Dedifferentiated amniotic fluid mesenchymal stem cell (primary cell): ENCODE data around the gene CLDN14.

ENCODE experiments used
- DNase-seq: peaks from one replicate; pipeline ENCODE4 v3.0.0-alpha.2; 2016; ENCODE audit errors: extremely low spot score

Gene CLDN14

DNA sequence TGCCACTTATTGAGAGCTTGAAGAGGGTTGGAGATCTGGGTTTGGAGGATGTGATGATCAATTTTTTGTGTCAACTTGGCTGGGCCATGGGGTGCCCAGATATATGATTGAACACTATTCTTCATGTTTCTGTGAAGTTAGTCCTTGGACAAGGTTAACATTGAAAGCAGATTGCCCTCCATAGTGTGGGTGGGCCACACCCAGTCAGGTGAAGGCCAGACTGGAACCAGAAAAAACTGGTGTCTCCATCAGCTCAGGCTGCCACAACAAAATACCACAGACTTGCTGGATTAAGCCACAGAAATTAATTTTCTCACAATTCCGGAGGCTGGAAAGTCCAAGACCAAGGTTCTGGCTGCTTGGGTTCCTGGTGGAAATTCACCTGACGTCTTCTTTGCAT, 7.5 kb downstream of the CLDN14 start:
- DNase-seq, result no peak

GRCh38 chr21:36471254-36471723, 8.6 kb downstream of the CLDN14 start:
- DNase-seq, result no peak

DNA sequence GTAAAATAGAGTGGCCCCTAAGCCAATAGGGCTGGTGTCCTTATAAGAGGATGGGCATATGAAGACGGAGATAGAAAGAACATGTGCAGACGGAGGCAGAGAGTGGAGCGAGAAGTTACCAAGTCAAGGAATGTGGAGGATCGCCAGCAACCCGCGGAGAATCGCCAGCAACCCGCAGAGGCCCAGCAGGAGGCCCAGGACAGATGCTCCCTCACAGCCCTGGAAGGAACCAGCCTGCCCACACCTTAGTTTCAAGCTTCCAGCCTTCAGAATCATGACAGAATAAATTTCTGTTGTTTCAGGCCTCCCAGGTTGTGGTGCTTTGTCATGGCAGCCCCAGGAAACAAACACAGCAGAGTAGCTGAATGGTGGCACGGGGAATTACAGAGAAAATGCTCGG, 9.6 kb downstream of the CLDN14 start:
- DNase-seq, result no peak

- DNase-seq, result peak; percentile 3
Measured at GRCh38 chr21:36466061-36466511, 13.8 kb downstream of the CLDN14 start.

GRCh38 chr21:36465478-36465877, 14.4 kb downstream of the CLDN14 start:
- no peak for DNase-seq

- no peak for DNase-seq
Measured at GRCh38 chr21:36464590-36464989, 15.3 kb downstream of the CLDN14 start.

- DNase-seq, result no peak
Measured at GRCh38 chr21:36463991-36464390, 15.9 kb downstream of the CLDN14 start.

DNA sequence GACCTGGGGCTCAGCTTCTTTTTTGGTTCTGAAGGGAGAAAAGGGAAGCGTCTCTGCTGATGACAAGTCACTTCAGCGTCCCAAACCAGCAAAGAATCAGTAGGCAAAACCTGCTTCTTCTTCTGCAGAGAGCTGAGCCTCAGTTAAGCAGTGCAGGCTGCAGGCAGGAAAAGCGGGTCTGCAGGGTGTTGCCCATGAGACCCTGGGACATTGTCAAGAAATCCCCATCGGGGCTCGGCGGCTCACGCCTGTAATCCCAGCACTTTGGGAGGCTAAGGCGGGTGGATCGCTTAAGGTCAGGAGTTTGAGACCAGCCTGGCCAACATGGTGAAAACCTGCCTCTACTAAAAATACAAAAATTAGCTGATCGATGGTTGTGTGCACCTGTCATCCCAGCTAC, 16.7 kb downstream of the CLDN14 start:
- DNase-seq, result no peak

GRCh38 chr21:36461918-36462486, 17.9 kb downstream of the CLDN14 start:
- no peak for DNase-seq

GRCh38 chr21:36461277-36461917, 18.5 kb downstream of the CLDN14 start:
- DNase-seq, result no peak

DNA sequence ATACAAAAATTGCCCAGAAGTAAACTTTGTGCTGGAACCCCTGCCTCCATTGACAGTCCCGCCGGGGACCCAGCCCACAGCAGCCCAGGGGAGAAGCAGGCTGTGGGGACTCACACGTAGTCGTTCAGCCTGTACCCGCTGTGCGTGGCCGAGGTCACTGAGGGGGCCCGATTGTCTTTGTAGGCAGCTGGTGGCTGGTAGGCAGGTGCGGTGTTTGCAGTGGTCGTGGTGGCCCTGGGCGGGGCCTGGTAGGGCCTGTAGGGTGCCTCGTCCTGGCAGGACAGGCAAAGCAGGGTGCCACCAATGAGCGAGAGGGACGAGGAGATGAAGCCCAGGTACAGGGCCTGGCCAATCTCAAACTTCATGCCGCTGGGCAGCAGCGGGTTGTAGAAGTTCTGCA, 19.1 kb downstream of the CLDN14 start:
- DNase-seq, result no peak

- DNase-seq, result no peak
Measured at GRCh38 chr21:36459098-36459497, 20.8 kb downstream of the CLDN14 start.

DNA sequence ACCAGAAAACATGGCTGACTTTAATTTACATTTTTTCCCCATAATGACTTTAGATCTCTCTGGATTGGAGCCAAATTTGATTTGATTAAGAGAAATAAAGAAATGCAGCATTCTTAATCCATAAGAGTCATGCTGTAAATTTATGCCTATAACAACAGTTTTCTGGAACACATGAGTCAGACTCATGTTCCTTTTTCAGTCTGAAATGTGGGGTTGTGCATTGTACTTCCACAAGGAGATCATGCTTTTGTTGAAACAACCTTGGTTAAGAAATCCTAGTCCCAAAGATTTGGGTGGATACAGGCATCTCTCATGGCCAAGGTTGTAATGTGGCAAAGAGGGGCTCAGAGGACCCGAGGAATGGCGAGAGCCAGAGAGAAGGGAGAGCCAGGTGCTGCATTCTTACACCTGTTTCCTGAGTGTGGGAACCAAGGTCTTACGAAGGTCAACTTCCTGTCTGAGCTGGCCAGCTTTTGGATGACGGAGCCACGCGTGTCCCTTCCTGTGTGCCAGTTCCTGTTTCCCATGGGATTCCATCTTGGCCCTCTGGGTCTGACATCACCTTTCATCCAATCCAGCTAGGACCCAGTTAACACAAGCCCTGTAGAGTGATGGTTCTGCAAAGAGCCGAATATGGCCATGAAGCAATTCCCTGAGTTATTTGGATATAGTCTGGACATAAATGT, 23.1 kb downstream of the CLDN14 start:
- no peak for DNase-seq

- no peak for DNase-seq
Measured at GRCh38 chr21:36454706-36455105, 25.2 kb downstream of the CLDN14 start.

GRCh38 chr21:36454093-36454531, 25.8 kb downstream of the CLDN14 start:
- no peak for DNase-seq

- no peak for DNase-seq
Measured at GRCh38 chr21:36452281-36452825, 27.6 kb downstream of the CLDN14 start.

- DNase-seq, result no peak
Measured at GRCh38 chr21:36451506-36451905, 28.4 kb downstream of the CLDN14 start.

GRCh38 chr21:36450511-36450910, 29.4 kb downstream of the CLDN14 start:
- DNase-seq, result no peak

- no peak for DNase-seq
Measured at GRCh38 chr21:36446301-36446700, 33.6 kb downstream of the CLDN14 start.

DNA sequence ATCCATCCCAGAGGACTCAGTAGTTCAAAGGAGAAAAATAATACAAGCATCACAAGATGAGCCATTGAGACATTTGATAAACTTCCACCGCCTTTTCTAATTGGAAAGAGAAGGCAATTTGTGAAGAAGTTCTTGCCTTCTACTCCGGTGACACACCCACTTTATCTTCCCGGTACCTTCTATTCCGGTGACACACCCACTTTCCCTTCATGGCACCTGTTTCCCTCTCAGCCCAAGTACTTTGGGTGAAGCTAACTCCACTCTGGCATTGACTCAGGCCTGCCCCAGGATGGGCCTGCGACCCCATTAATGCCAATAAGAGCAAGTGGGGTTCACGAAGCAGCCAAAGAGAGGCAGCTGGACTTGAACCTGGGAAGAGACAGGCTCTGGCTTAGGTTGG, 38.2 kb downstream of the CLDN14 start:
- DNase-seq, result no peak

GRCh38 chr21:36437745-36438128, 42.2 kb downstream of the CLDN14 start:
- DNase-seq, result no peak

DNA sequence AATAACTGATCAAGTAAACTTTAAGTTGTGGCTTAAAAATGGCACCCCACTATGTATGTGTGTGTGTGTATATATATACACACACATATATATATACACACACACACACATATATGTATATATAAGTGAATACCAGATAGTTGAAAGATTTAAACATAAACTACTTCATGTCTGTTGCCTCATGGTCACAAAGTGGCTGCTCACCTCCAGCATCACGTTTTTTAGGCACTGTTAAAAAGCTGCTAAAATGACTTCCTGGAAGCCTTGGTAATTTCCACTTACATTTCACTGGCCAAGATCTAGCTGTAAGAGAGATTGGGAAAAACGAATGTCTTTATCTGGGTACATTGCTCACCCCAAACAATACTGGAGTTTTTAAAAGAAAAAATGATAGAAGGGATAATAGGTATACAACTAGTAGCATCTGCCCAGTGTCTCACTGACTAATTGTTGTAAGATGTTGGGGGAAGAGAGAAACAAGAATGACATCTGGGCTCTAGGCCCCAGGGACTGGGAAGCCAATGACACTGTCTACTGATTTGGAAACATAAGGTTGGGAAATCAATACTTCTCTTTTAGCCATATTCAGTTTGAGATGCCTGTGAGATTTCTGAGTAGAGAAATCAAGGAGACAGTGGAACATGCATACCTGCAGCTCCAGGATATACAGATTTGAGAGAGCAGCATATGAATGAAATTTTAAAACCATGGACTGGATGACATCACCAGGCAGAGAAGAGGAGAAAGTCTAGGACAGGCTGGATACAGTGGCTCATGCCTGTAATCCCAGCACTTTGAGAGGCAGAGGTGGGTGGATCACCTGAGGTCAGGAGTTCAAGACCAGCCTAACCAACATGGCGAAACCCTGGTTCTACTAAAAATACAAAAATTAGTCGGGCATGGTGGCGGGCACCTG, 42.8 kb downstream of the CLDN14 start:
- no peak for DNase-seq
